CD14-positive monocyte (primary cell): ENCODE data around the gene UGT1A3. TPM values are rescaled to one million over a fixed set of nuclear protein-coding genes. Genes with fewer than 3 reads are reported as not detected.

ENCODE experiments used
- DNase-seq, 3 donors: peaks; one replicate each; pipeline ENCODE4 v3.0.0-alpha.2; 2011 to 2022
- H2AFZ ChIP-seq: 2 replicates; pipeline ENCODE4 v1.6.0; 2012; ENCODE audit warnings: mild to moderate bottlenecking, low read depth, low read length, inconsistent platforms; ENCODE audit not compliant: insufficient read depth, poor library complexity, severe bottlenecking
- H3K27ac ChIP-seq, 2 donors: 1 replicate in 1 of 2; 2 replicates in 1 of 2; pipeline ENCODE4 v1.5.1; 2012 to 2013; ENCODE audit warnings: low read length in 2 of 2, control low read depth in 1 of 2, inconsistent platforms in 1 of 2, low read depth in 1 of 2, mild to moderate bottlenecking in 1 of 2
- H3K27me3 ChIP-seq, 2 donors: one replicate each; pipeline versions ENCODE4 v1.6.0 to v1.6.1; 2011 to 2013; ENCODE audit warnings: low read length in 2 of 2; ENCODE audit not compliant: control insufficient read depth in 2 of 2, insufficient read depth in 2 of 2
- H3K36me3 ChIP-seq, 2 donors: replicated peaks in 1 of 2; 1 replicate in 1 of 2; 2 replicates in 1 of 2; pipeline versions ENCODE4 v1.5.1 to v1.6.1; 2012 to 2013; ENCODE audit warnings: low read length in 2 of 2, control low read depth in 1 of 2, inconsistent platforms in 1 of 2, mild to moderate bottlenecking in 1 of 2; ENCODE audit not compliant: insufficient read depth in 2 of 2, control insufficient read depth in 1 of 2
- H3K4me1 ChIP-seq, 2 donors: 1 replicate in 1 of 2; 2 replicates in 1 of 2; pipeline versions ENCODE4 v1.5.1 to v1.6.1; 2012 to 2013; ENCODE audit warnings: low read length in 2 of 2, control low read depth in 1 of 2, inconsistent platforms in 1 of 2, mild to moderate bottlenecking in 1 of 2, moderate library complexity in 1 of 2; ENCODE audit not compliant: insufficient read depth in 2 of 2, control insufficient read depth in 1 of 2
- H3K4me2 ChIP-seq: replicated peaks from 2 replicates; pipeline ENCODE3; 2012; ENCODE audit warnings: low read length, moderate library complexity, mild to moderate bottlenecking; ENCODE audit not compliant: poor library complexity, severe bottlenecking; ENCODE audit errors: extremely low read depth
- H3K4me3 ChIP-seq, 3 experiments: fragments of 200-600 bp in 1 of 3; sonication (generic) in 1 of 3; replicated peaks in 1 of 3; 1 replicate in 2 of 3; 2 replicates in 1 of 3; pipeline ENCODE4 v1.5.1; 2011 to 2013; ENCODE audit warnings: low read length in 3 of 3, mild to moderate bottlenecking in 3 of 3, control low read depth in 2 of 3, low read depth in 2 of 3, inconsistent platforms in 1 of 3, moderate library complexity in 1 of 3
- H3K79me2 ChIP-seq: 2 replicates; pipeline ENCODE4 v1.6.0; 2012; ENCODE audit warnings: mild to moderate bottlenecking, control low read depth, inconsistent platforms, low read length, moderate library complexity; ENCODE audit not compliant: insufficient read depth
- H3K9ac ChIP-seq: 2 replicates; pipeline ENCODE4 v1.6.0; 2017; ENCODE audit warnings: low read length, mild to moderate bottlenecking; ENCODE audit not compliant: insufficient read depth, poor library complexity, severe bottlenecking
- H3K9me3 ChIP-seq, 2 donors: replicated peaks in 1 of 2; 1 replicate in 1 of 2; 2 replicates in 1 of 2; pipeline versions ENCODE4 v1.5.1 to v1.6.1; 2012 to 2013; ENCODE audit warnings: low read length in 2 of 2, control low read depth in 1 of 2; ENCODE audit not compliant: control insufficient read depth in 1 of 2, insufficient read depth in 1 of 2
- H4K20me1 ChIP-seq: 2 replicates; pipeline ENCODE4 v1.6.0; 2012; ENCODE audit warnings: mild to moderate bottlenecking, low read length, control low read depth, moderate library complexity; ENCODE audit not compliant: insufficient read depth
- H3K27ac Mint-ChIP-seq, 7 donors: one replicate each; pipeline ENCODE4 v1.8.0; 2020; ENCODE audit warnings: mild to moderate bottlenecking in 7 of 7, mixed read lengths in 7 of 7, moderate library complexity in 6 of 7, inconsistent platforms in 2 of 7
- H3K27me3 Mint-ChIP-seq, 3 donors: one replicate each; pipeline ENCODE4 v1.8.0; 2021 to 2022; ENCODE audit warnings: low read depth in 3 of 3, mild to moderate bottlenecking in 3 of 3, mixed read lengths in 3 of 3, moderate library complexity in 3 of 3, inconsistent platforms in 1 of 3
- H3K36me3 Mint-ChIP-seq, 2 donors: one replicate each; pipeline ENCODE4 v1.8.0; 2020; ENCODE audit warnings: mixed read lengths in 2 of 2, inconsistent platforms in 1 of 2, mild to moderate bottlenecking in 1 of 2
- H3K4me1 Mint-ChIP-seq: one replicate; pipeline ENCODE4 v1.8.0; 2020; ENCODE audit warnings: mild to moderate bottlenecking, mixed read lengths
- H3K4me3 Mint-ChIP-seq, 2 donors: one replicate each; pipeline ENCODE4 v1.8.0; 2020; ENCODE audit warnings: mild to moderate bottlenecking in 2 of 2, mixed read lengths in 2 of 2, moderate library complexity in 1 of 2
- H3K9me3 Mint-ChIP-seq, 7 donors: one replicate each; pipeline ENCODE4 v1.8.0; 2020 to 2022; ENCODE audit warnings: mixed read lengths in 7 of 7, mild to moderate bottlenecking in 6 of 7, moderate library complexity in 6 of 7, inconsistent platforms in 2 of 7
- WGBS: methylation state at CpG from one replicate; pipeline ENCODE4 v1.1.5; 2013; ENCODE audit warnings: missing lambda C conversion rate; ENCODE audit not compliant: insufficient coverage; 5-methylcytosine and 5-hydroxymethylcytosine counted together
- intact Hi-C, 2 donors: fragments of 100-400 bp; cut with micrococcal nuclease; formaldehyde crosslinking; loops; one replicate each; pipeline versions ENCODE4 v1.15.0 to v1.15.1; 2023
- polyA plus RNA-seq, 3 donors: library from polyadenylated mRNA; depleted of rRNA in 1 of 3; unstranded in 2 of 3; stranded (reverse) in 1 of 3; fragments of 300-500 nt in 2 of 3; fragments of >200 nt in 1 of 3; fragmentation: Illumina TruSeq in 2 of 3; gene quantifications; 1 replicate in 2 of 3; 2 replicates in 1 of 3; pipeline ENCODE4 v1.2.3, GENCODE V29; 2012 to 2021
- TF ChIP-seq, protein P1 (sequence below): fragments of 200-600 bp; IDR thresholded peaks from one replicate; pipeline ENCODE4 v1.8.0; 2022; ENCODE audit warnings: antibody characterized with exemption, mild to moderate bottlenecking

Gene UGT1A3
- polyA plus RNA-seq, 3 donors = not detected

- no peaks in the 10 kb centered on the region for H3K36me3 ChIP-seq
- no peaks in the 10 kb centered on the region for H3K4me1 ChIP-seq
- Mint-ChIP-seq H3K4me3 (no peak overlapping the region), H3K4me1 (no peaks in the 10 kb centered on the region), H3K9me3 (peaks cover 13 to 30% (median 16%) of the 10 kb centered on the region in 7 donors), H3K36me3 (no peaks in the 10 kb centered on the region), H3K27ac (no peak overlapping the region), H3K27me3 (peaks cover 2 to 6% (median 6%) of the 10 kb centered on the region in 3 donors)
- no peak overlapping the region for H3K4me2 ChIP-seq
- H3K27ac ChIP-seq = no peak overlapping the region
- H3K9ac ChIP-seq = no peak overlapping the region
- no peaks in the 10 kb centered on the region for H3K27me3 ChIP-seq
- H4K20me1 ChIP-seq = no peaks in the 10 kb centered on the region
- intact Hi-C loops = no loop called here
- H2AFZ ChIP-seq = no peak overlapping the region
- TF ChIP-seq, protein P1, sequence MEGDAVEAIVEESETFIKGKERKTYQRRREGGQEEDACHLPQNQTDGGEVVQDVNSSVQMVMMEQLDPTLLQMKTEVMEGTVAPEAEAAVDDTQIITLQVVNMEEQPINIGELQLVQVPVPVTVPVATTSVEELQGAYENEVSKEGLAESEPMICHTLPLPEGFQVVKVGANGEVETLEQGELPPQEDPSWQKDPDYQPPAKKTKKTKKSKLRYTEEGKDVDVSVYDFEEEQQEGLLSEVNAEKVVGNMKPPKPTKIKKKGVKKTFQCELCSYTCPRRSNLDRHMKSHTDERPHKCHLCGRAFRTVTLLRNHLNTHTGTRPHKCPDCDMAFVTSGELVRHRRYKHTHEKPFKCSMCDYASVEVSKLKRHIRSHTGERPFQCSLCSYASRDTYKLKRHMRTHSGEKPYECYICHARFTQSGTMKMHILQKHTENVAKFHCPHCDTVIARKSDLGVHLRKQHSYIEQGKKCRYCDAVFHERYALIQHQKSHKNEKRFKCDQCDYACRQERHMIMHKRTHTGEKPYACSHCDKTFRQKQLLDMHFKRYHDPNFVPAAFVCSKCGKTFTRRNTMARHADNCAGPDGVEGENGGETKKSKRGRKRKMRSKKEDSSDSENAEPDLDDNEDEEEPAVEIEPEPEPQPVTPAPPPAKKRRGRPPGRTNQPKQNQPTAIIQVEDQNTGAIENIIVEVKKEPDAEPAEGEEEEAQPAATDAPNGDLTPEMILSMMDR = no peak
- H3K9me3 ChIP-seq = peaks cover 14 to 19% of the 10 kb centered on the region in 2 donors
- DNase-seq = no peak
- H3K79me2 ChIP-seq = no peaks in the 10 kb centered on the region
- no peak overlapping the region for H3K4me3 ChIP-seq
- WGBS = 100% methylated on average over 2 of the region's 5 CpGs
Observed at GRCh38 chr2:233773854-233774253, 45.0 kb downstream of the UGT1A3 start.

DNA sequence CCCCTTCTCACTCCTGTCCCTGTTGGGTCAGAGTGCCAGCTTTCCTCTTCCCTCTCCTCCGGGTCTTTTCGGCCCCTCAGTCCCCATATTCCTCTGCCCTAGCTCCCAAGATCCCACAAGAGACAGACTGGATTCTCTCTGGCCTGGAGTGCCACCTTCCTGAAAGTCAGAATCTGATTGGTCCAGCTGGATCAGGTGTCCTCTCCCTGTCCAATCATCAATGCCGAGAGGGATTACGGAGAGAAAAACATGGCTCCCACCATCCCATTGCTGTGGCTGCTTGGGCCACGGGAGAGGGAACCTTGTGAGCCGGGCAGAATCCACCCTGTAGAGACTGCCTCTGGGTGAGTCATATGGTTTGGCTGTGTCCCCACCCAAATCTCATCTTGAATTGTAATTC, 46.6 kb downstream of the UGT1A3 start:
- TF ChIP-seq, protein P1 = no peak
- H3K79me2 ChIP-seq = no peaks in the 10 kb centered on the region
- Mint-ChIP-seq H3K27me3 (peaks cover 0 to 6% (median 3%) of the 10 kb centered on the region in 3 donors), H3K36me3 (no peaks in the 10 kb centered on the region), H3K9me3 (peaks cover 13 to 43% (median 18%) of the 10 kb centered on the region in 7 donors), H3K4me3 (no peak overlapping the region), H3K27ac (no peak overlapping the region), H3K4me1 (no peaks in the 10 kb centered on the region)
- H3K36me3 ChIP-seq = no peaks in the 10 kb centered on the region
- 100% methylated on average over 4 of the region's 6 CpGs for WGBS
- no peaks in the 10 kb centered on the region for H3K4me1 ChIP-seq
- H3K4me2 ChIP-seq = no peak overlapping the region
- H4K20me1 ChIP-seq = no peaks in the 10 kb centered on the region
- no peaks in the 10 kb centered on the region for H3K27me3 ChIP-seq
- H2AFZ ChIP-seq = no peak overlapping the region
- no peak overlapping the region for H3K4me3 ChIP-seq
- peaks cover 14 to 22% of the 10 kb centered on the region in 2 donors for H3K9me3 ChIP-seq
- intact Hi-C loops = no loop called here
- no peak overlapping the region for H3K9ac ChIP-seq
- H3K27ac ChIP-seq = no peak overlapping the region
- DNase-seq = no peak
